GM12878 (cell line): ENCODE measurements around the gene HSD17B14. TPM values are rescaled to one million over a fixed set of nuclear protein-coding genes. Genes with fewer than 3 reads are reported as not detected.

ENCODE experiments used
- ATAC-seq: fragments of 200-7000 bp; cut with Tn5 transposase; 3 replicates; pipeline ENCODE4 v1.9.1; 2020; ENCODE audit warnings: mild to moderate bottlenecking, moderate library complexity
- BruUV-seq: library from RNA; stranded (reverse); fragments of 400-500 nt; replicated peaks from 2 replicates; lab custom pipeline; 2021; lab: Mats Ljungman, UMichigan
- CTCF ChIA-PET: fragments of 300-600 bp; sonication (Branson Sonifier 250); formaldehyde crosslinking; extraction: SDS; loops from one replicate; lab custom pipeline; 2021; ENCODE audit warnings: inconsistent platforms; lab: Yijun Ruan, JAX
- POLR2A ChIA-PET: fragments of 350-600 bp; formaldehyde crosslinking; extraction: SDS; loops from one replicate; lab custom pipeline; 2021; ENCODE audit warnings: inconsistent platforms; lab: Charles Lee
- RAD21 ChIA-PET: fragments of 300-600 bp; sonication (Branson Sonifier 250); formaldehyde crosslinking; loops from one replicate; lab custom pipeline; 2023; ENCODE audit warnings: antibody characterized with exemption; ENCODE audit not compliant: unreplicated experiment; lab: Charles Lee
- SMC1A ChIA-PET: fragments of 300-600 bp; sonication (Branson Sonifier 250); formaldehyde crosslinking; loops from one replicate; lab custom pipeline; 2023; ENCODE audit not compliant: unreplicated experiment, uncharacterized antibody; lab: Charles Lee
- DNase-seq: peaks from one replicate; pipeline ENCODE4 v3.0.0-alpha.2; 2011; ENCODE audit warnings: low read depth, low spot score
- FAIRE-seq: peaks from 3 replicates; lab custom pipeline; 2011; peaks lifted over from hg19 to GRCh38; lab: Jason Lieb, UNC
- H2AFZ ChIP-seq: 2 replicates; pipeline ENCODE4 v1.6.0; 2011; ENCODE audit warnings: low read depth, low read length, control low read depth; ENCODE audit not compliant: control insufficient read depth
- H3K27ac ChIP-seq: 2 replicates; pipeline ENCODE4 v1.5.1; 2011; ENCODE audit warnings: control low read depth; ENCODE audit not compliant: control insufficient read depth, insufficient read depth
- H3K27me3 ChIP-seq, 2 experiments: replicated peaks in 1 of 2; 2 replicates each; pipeline versions ENCODE4 v1.6.0 to v1.6.1; 2011; ENCODE audit warnings: low read length in 1 of 2; ENCODE audit not compliant: control insufficient read depth in 2 of 2, insufficient read depth in 2 of 2
- H3K36me3 ChIP-seq, 2 experiments: 2 replicates each; pipeline ENCODE4 v1.5.1; 2011; ENCODE audit warnings: low read length in 1 of 2; ENCODE audit not compliant: control insufficient read depth in 2 of 2, insufficient read depth in 2 of 2
- H3K4me1 ChIP-seq: 2 replicates; pipeline ENCODE4 v1.6.1; 2011; ENCODE audit warnings: mild to moderate bottlenecking, low read length, moderate library complexity, mixed read lengths; ENCODE audit not compliant: control insufficient read depth, insufficient read depth
- H3K4me2 ChIP-seq: 2 replicates; pipeline ENCODE4 v1.6.0; 2011; ENCODE audit warnings: control low read depth; ENCODE audit not compliant: control insufficient read depth, insufficient read depth
- H3K4me3 ChIP-seq: fragments of 200-600 bp; sonication (generic); 2 replicates; pipeline ENCODE4 v1.5.1; 2016
- H3K79me2 ChIP-seq: 2 replicates; pipeline ENCODE4 v1.6.0; 2011; ENCODE audit warnings: low read length; ENCODE audit not compliant: control insufficient read depth, insufficient read depth
- H3K9ac ChIP-seq: 2 replicates; pipeline ENCODE4 v1.8.0; 2011; ENCODE audit warnings: low read length, control low read depth, mixed read lengths; ENCODE audit not compliant: control insufficient read depth, insufficient read depth
- H3K9me3 ChIP-seq: replicated peaks from 3 replicates; pipeline ENCODE4 v1.5.1; 2011; ENCODE audit warnings: mild to moderate bottlenecking, low read length; ENCODE audit not compliant: control insufficient read depth, insufficient read depth
- H4K20me1 ChIP-seq: 2 replicates; pipeline ENCODE4 v1.6.0; 2011; ENCODE audit not compliant: control insufficient read depth, insufficient read depth
- CBX5 ChIP-seq: sonication (generic); IDR thresholded peaks from 2 replicates; pipeline ENCODE4 v1.6.1; 2016; ENCODE audit warnings: low read depth, moderate library complexity, mild to moderate bottlenecking, inconsistent platforms
- CHD4 ChIP-seq: fragments of 200-600 bp; sonication (generic); IDR thresholded peaks from 2 replicates; pipeline ENCODE4 v1.6.1; 2016; ENCODE audit warnings: mild to moderate bottlenecking
- DPF2 ChIP-seq: fragments of 450-650 bp; IDR thresholded peaks from 2 replicates; pipeline ENCODE4 v1.6.1; 2017; ENCODE audit warnings: mild to moderate bottlenecking
- FOXM1 ChIP-seq: IDR thresholded peaks from 2 replicates; pipeline ENCODE4 v1.6.1; 2012; ENCODE audit warnings: low read depth, mild to moderate bottlenecking, inconsistent platforms, low read length, moderate library complexity
- JUNB ChIP-seq: IDR thresholded peaks from 2 replicates; pipeline ENCODE4 v1.6.1; 2016; ENCODE audit warnings: antibody characterized with exemption, mild to moderate bottlenecking
- LARP7 ChIP-seq: fragments of 450-650 bp; IDR thresholded peaks from 2 replicates; pipeline ENCODE4 v1.6.1; 2017; ENCODE audit warnings: mild to moderate bottlenecking
- NR2C2 ChIP-seq: IDR thresholded peaks from 2 replicates; pipeline ENCODE4 v1.6.1; 2011; ENCODE audit warnings: borderline replicate concordance, low read depth; ENCODE audit not compliant: control insufficient read depth, insufficient read length
- RELA ChIP-seq: fragments of 450-650 bp; IDR thresholded peaks from 2 replicates; pipeline ENCODE4 v1.8.0; 2014; ENCODE audit warnings: borderline replicate concordance; ENCODE audit not compliant: partially characterized antibody
- SIX5 ChIP-seq: IDR thresholded peaks from 2 replicates; pipeline ENCODE4 v1.6.1; 2011; ENCODE audit warnings: mild to moderate bottlenecking, low read depth, low read length, moderate library complexity; ENCODE audit not compliant: severe bottlenecking
- SMARCA5 ChIP-seq: fragments of 450-650 bp; IDR thresholded peaks from 2 replicates; pipeline ENCODE4 v1.6.1; 2017; ENCODE audit warnings: mild to moderate bottlenecking
- ZBTB4 ChIP-seq: fragments of 450-650 bp; formaldehyde crosslinking; IDR thresholded peaks from 2 replicates; pipeline ENCODE4 v1.4.0; 2022; ENCODE audit warnings: mild to moderate bottlenecking, moderate library complexity
- ZNF622 ChIP-seq: fragments of 450-650 bp; IDR thresholded peaks from 2 replicates; pipeline ENCODE4 v1.6.1; 2017; ENCODE audit warnings: mild to moderate bottlenecking, inconsistent platforms
- WGBS: methylation state at CpG from one replicate; pipeline ENCODE4 v1.1.6; 2016; ENCODE audit warnings: low lambda C conversion rate; ENCODE audit not compliant: insufficient replicate concordance, insufficient coverage; ENCODE audit errors: missing lambda C conversion rate; 5-methylcytosine and 5-hydroxymethylcytosine counted together
- in situ Hi-C: fragments of 300-500 bp; cut with MboI; formaldehyde crosslinking; loops from 9 replicates; pipeline ENCODE4 v1.14.3; 2018; ENCODE audit warnings: mixed read lengths
- intact Hi-C: fragments of 100-400 bp; cut with micrococcal nuclease; formaldehyde crosslinking; loops from one replicate; pipeline ENCODE4 v1.14.2; 2022; ENCODE audit not compliant: unreplicated experiment
- polyA plus RNA-seq, 11 experiments: library from polyadenylated mRNA; depleted of rRNA in 4 of 11; unstranded in 6 of 11; stranded (reverse) in 5 of 11; fragments of >200 nt; fragmentation: Nextera tagmentation in 4 of 11; fragmentation: Illumina TruSeq in 1 of 11; extraction: Ambion mirVana in 4 of 11; extraction: Trizol in 1 of 11; gene quantifications; 1 replicate in 1 of 11; 2 replicates in 10 of 11; pipeline versions ENCODE4 v1.2.1 to v1.2.3, GENCODE V29; 2011 to 2016; ENCODE audit warnings: inconsistent platforms in 2 of 11, missing spikeins in 2 of 11, low read depth in 1 of 11
- total RNA-seq, 4 experiments: library from RNA; depleted of rRNA in 3 of 4; stranded (reverse); fragments of >200 nt in 3 of 4; fragmentation: Illumina TruSeq in 1 of 4; extraction: Trizol in 1 of 4; gene quantifications; 2 replicates each; pipeline versions ENCODE4 v1.2.1 to v1.2.3, GENCODE V29; 2013 to 2021

HSD17B14 gene
- total and polyA plus RNA-seq, 10 of the 15 experiments (the other 5 are each of a cell fraction or from before 2014, with no cell fraction given) = 0.21 to 4.1 (median 0.61) TPM

GRCh38 chr19:48826606-48827020 lies 9.7 kb downstream of the HSD17B14 start:
- Histone ChIP-seq H4K20me1 (no peaks in the 10 kb centered on the region), H3K27ac (no peak overlapping the region), H3K4me1 (no peaks in the 10 kb centered on the region), H3K36me3 (no peaks in the 10 kb centered on the region), H3K79me2 (no peaks in the 10 kb centered on the region), H2AFZ (no peak overlapping the region), H3K27me3 (no peaks in the 10 kb centered on the region), H3K4me3 (no peak overlapping the region), H3K9ac (no peak overlapping the region), H3K9me3 (no peaks in the 10 kb centered on the region; the same call in 2 of the 3 replicates), H3K4me2 (no peak overlapping the region)
- TF ChIP-seq ZNF622 (no peak), FOXM1 (no peak), DPF2 (no peak), JUNB (no peak), SMARCA5 (no peak), LARP7 (no peak), CBX5 (no peak), SIX5 (no peak), RELA (no peak), CHD4 (no peak)
- ChIA-PET SMC1A (interaction anchor here (1.4 kb wide), 1 partner anchor 31 kb away, joined by 7 read pairs; no protein-coding TSS in a partner anchor), RAD21 (no interaction called here), CTCF (interaction anchor here (0.6 to 4.9 kb wide), 5 partner anchors 32 to 125 kb away, joined by 3 to 40 read pairs (median 4); no protein-coding TSS in a partner anchor), POLR2A (interaction anchor here (0.8 to 1.1 kb wide), 2 partner anchors 10 to 46 kb away, joined by 3 read pairs; partner anchors contain the start of gene PPP1R15A)
- intact Hi-C loops (no loop called here), in situ Hi-C loops (no loop called here)
- BruUV-seq = no TSS peak
- DNase-seq (no peak), FAIRE-seq (no peak), ATAC-seq (no peak)
- WGBS = 50% methylated on average over 8 of the region's 8 CpGs

- 91% methylated on average over 2 of the region's 2 CpGs for WGBS
Observed at GRCh38 chr19:48822514-48822913, 13.8 kb downstream of the HSD17B14 start.

More at GRCh38 chr19:48822514-48822913, 13.8 kb downstream of the HSD17B14 start:
- DNase-seq (no peak), FAIRE-seq (no peak)
- TF ChIP-seq NR2C2 = no peak
- TF ChIP-seq ZBTB4 (CRISPR knock-in tag) = no peak
- TF ChIP-seq, all 136 proteins: peak for 0
- ChIA-PET POLR2A (no interaction called here), RAD21 (no interaction called here), SMC1A (no interaction called here), CTCF (no interaction called here)
- in situ Hi-C loops = no loop called here
- no peaks in the 10 kb centered on the region for H3K36me3 ChIP-seq
- no peaks in the 10 kb centered on the region for H3K4me1 ChIP-seq
- H3K79me2 ChIP-seq = no peaks in the 10 kb centered on the region
- intact Hi-C loops = no loop called here
- H3K9ac ChIP-seq = no peak overlapping the region
- BruUV-seq = no TSS peak
- no peak overlapping the region for H2AFZ ChIP-seq
- no peaks in the 10 kb centered on the region for H3K27me3 ChIP-seq
- H4K20me1 ChIP-seq = no peaks in the 10 kb centered on the region
- H3K9me3 ChIP-seq = no peaks in the 10 kb centered on the region; the same call in 2 of the 3 replicates
- H3K4me3 ChIP-seq = no peak overlapping the region
- ATAC-seq = no peak
- H3K27ac ChIP-seq = no peak overlapping the region
- no peak overlapping the region for H3K4me2 ChIP-seq
